Jurkat, Clone E6-1 (cell line): ENCODE measurements around the gene STON1.
"Not testable (repeated sequence)": the region's sequence is repeated elsewhere in the genome, so short reads cannot be mapped to it uniquely, and the experiment has no call there.

Experiments used
- DNase-seq: peaks from one replicate; pipeline ENCODE4 v3.0.0-alpha.2; 2011; ENCODE audit warnings: low read depth, low spot score
- H3K4me3 ChIP-seq: 2 replicates; pipeline ENCODE4 v1.5.1; 2011; ENCODE audit warnings: mild to moderate bottlenecking, low read length, control low read depth, moderate library complexity

The STON1 gene

GRCh38 chr2:48562281-48562680 lies 32.3 kb downstream of the STON1 start:
- H3K4me3 ChIP-seq, result no peak overlapping the region
- DNase-seq, result no peak

DNA sequence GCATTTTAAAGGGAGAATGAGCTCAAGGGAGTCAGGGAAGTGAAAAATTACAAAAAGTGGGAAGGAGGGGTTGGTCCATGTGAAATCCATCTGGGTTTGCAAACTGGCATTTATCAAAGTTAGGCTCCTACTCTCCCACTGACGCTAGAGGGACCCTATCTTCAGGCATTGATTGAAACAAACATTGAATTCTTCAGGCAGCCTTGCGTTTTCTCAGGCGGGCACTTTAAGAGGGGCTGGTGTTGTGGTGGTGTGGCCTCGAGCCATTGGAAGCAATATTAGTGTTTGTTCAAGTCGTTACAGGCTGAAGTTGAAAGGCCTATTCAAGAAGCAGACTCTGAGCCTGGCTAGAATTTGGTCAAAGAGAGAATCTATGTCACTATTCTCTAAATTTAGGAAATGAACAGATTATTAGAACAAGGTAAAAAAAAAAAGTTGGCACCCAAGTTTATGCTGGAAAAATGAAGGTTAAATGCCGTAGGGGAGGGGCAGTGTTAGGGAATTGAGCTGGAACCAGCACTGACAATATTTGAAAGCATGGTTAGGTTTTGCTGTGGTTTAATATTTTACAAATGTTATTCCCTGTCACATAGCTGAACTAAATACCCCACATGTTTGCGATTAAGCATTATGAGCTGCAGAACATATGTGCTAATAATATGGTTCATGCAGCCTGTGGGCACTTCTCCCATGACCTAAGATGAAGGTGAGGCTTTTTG lies 36.8 kb downstream of the STON1 start:
- no peak overlapping the region for H3K4me3 ChIP-seq
- no peak for DNase-seq

DNA sequence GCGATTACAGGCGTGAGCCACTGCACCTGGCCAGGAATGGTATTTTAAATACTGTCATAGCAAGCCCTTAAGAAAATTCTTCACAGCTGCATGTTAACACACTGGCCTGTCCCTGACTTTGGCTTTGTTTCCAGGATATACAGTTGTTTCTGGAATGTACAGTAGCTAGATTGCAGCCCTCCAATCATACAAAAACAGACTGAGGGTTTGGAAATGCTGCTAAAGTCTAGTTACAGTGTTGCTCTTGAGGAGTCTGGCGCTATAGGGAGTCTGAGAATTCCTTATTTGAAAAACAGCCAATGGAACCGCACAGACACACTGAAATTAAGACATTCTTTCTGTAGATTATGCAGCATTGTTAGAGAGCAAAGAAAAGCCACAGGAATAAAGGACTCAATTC lies 37.7 kb downstream of the STON1 start:
- no peak overlapping the region for H3K4me3 ChIP-seq

DNA sequence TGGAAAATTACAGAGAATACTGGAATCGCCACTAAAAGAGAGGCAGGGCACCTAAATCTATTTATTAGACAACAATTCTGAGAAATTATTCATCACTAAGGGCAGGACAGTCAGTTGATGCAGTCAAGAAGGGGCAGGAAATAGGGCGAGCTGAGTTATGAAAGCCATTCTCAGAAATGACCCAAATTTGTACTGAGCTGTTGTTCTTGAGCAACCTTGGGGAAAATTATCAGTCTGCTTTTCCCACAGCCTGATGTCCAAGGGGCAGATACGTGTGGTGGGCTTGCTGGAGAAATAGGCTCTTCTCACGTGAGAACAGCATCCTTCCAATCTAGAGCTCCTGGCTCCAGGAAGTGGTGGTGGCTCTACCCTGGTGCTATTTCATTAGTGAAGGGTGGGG lies 38.6 kb downstream of the STON1 start:
- DNase-seq, result no peak
- H3K4me3 ChIP-seq, result no peak overlapping the region

More for the DNA sequence above, 37.7 kb downstream of the STON1 start:
- no peak for DNase-seq

GRCh38 chr2:48569433-48569832 lies 39.5 kb downstream of the STON1 start:
- no peak overlapping the region for H3K4me3 ChIP-seq

GRCh38 chr2:48572816-48573215 lies 42.9 kb downstream of the STON1 start:
- no peak for DNase-seq
- H3K4me3 ChIP-seq, result no peak overlapping the region

More at GRCh38 chr2:48569433-48569832, 39.5 kb downstream of the STON1 start:
- no peak for DNase-seq

DNA sequence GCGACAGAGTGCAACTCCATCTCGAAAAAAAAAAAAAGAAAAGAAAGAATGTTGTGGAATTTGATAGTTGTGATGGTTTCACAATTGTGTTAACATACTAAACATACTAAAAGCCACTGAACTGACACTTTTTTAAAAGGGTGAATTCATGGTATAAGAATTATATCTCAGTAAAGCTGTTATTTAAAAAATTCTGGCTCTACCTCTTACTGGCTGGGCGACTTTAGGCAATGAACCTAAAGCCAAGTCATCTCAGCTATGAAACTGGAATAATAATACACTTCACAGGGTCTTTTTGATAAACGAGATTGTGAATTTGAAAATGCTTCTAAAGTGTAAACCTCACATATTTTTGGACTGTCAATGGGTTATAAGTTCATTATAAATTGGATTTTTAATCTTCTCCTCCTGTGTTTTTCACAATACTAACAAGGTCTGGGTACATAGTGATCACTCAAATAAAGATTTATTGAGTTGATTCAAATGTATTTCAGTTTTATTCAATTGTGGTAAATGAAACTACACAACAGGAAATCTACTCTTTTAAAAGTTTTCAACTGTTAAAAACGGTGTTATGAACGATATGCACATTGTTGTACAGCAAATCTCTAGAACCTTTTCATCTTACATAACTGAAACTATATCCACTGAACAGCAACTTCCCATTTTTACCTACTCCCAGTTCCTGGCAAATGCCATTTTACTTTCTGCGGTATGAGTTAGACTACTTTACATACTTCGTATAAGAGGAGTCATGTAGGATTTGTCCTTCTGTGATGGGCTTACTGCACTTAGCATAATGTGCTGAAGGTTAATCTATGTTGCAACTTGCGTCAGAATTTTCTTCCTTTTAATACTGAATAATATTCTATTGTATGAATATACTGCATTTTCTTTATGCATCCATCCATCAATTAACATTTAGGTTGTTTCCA lies 44.7 kb downstream of the STON1 start:
- DNase-seq, result no peak
- H3K4me3 ChIP-seq, result no peak overlapping the region

DNA sequence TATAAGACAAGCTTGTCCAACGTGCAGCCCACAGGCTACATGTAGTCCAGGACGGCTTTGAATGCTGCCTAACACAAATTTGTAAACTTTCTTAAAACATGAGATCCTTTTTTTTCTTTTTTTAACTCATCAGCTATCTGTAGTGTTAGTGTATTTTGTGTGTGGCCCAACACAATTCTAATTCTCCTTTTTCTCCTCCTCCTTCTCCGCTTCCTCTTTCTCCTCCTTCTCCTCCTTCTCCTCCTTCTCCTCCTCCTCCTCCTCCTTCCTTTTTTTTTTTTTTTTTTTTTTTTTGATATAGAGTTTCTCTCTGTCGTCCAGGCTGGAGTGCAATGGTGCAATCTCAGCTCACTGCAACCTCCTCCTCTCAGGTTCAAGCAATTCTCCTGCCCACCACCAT lies 48.4 kb downstream of the STON1 start:
- DNase-seq, result no peak
- no peak overlapping the region for H3K4me3 ChIP-seq

GRCh38 chr2:48583961-48584360 lies 54.0 kb downstream of the STON1 start:
- no peak overlapping the region for H3K4me3 ChIP-seq
- no peak for DNase-seq

GRCh38 chr2:48584551-48584950 lies 54.6 kb downstream of the STON1 start:
- DNase-seq, result no peak
- H3K4me3 ChIP-seq, result no peak overlapping the region

DNA sequence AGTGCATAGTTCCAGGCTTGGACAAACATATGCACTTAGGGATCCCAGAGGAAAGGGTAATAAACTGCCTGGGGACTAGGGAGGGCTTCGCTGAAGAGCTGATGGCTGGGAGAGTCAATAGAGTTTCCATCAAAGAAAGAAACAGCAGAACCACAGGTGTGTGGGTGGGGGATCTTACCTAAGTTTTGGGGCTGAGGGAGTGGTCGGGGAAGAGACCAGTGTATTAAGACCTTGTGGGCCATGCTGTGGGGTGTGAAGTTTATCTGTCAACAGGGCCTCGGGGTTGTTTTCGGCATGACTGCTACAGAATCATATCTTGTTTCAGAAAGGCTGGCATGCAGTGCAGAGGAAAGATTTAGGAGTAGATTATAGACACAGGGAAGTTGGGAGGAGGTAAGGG lies 56.5 kb downstream of the STON1 start:
- DNase-seq, result no peak
- H3K4me3 ChIP-seq, result no peak overlapping the region

DNA sequence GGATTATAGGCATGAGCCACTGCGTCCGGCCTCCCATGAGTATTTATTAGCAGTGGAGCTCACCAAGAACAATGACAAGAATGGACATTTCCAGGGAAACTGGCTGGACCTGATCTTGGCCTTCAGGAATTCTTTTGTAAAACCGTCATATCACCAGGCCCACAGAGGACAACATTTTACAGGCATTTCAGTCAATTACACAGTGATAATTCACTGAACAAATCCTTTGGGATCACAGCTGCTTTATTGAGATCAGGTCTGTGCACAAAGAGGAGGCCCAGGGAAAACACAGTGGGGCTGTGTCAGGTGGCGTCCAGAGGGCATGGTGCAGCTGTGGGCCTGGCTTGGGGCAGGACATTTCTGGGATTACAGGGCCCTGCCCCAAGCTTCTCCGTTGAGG lies 57.6 kb downstream of the STON1 start:
- no peak overlapping the region for H3K4me3 ChIP-seq
- no peak for DNase-seq

DNA sequence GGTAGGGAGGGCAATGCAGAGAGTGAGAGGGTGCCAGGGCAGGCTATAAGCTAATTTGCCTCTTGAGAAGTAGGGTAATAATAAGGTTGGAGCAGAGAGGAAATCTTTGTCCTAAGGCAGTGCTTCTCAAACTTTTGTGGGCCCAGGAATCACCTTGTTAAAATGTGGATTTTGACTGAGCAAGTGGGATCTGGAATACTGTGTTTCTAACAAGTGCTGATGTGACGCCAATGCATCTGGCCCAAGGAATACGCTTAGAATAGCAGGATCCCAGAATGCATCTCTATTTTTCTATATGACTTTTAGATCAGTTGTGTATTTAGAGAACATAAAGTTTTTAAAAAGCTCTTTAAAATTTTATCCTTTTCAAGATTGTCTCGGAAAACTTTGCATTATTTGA lies 58.0 kb downstream of the STON1 start:
- H3K4me3 ChIP-seq, result no peak overlapping the region
- DNase-seq, result no peak

- no peak overlapping the region for H3K4me3 ChIP-seq
- no peak for DNase-seq
Observed at GRCh38 chr2:48588745-48589144, 58.8 kb downstream of the STON1 start.

GRCh38 chr2:48589170-48589767 lies 59.3 kb downstream of the STON1 start:
- H3K4me3 ChIP-seq, result no peak overlapping the region
- no peak for DNase-seq

DNA sequence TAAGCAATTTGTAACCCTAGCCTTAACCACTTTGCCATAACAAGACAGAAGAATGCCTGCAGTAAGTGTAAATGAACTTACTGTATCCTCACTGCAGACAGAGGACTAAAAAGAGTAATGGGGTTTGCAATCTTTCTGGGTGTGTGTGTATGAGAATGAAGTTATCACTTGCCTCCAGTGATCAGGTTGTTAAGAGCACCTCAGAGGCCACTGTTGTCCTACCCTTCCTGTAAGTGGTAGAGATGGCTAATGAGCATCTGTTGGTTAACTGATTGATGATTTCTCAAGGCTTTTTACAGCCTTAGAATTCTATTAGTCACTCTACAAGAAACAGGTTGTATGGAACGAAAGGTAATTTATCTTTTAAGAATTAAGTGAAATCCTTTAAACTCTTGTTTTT lies 60.1 kb downstream of the STON1 start:
- H3K4me3 ChIP-seq, result no peak overlapping the region
- no peak for DNase-seq

DNA sequence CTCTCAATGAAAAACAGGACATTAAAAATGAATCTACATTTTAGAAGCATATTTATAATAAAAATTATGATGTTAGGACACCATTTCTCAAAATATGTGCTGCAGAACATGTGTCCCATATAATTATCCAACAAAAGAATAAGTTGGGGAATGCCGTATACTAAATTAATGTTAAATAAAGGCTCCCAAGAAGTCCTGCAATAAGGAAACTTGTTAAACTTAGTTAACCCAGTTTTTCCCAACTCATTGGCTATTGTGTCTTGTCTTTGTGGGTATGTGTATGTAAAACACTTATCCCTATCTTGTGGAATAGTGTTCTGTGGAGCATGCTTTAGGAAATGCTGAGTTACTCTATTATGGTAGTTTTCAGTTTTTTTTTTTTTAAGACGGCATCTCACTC lies 62.1 kb downstream of the STON1 start:
- no peak for DNase-seq
- no peak overlapping the region for H3K4me3 ChIP-seq

GRCh38 chr2:48596751-48597150 lies 66.8 kb downstream of the STON1 start:
- not testable (repeated sequence) for DNase-seq, H3K4me3 ChIP-seq

DNA sequence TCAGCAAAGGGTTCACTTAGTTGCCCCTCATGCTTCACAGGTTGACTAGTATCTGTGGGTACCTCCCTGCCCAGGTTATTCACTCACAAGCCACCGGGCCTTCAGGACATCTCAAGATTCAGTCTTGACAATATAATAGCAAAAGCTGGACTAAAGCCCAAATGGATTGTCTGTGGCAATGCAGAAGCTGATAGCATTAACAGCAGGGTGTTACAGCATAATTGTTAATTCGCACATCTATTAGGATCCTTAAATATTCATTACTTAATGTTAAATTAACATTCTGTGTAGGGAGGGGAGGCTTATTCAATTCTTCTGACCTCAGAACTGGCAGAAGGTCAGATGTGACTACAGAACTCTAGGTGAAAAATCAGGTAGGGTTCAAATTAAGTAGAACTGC lies 67.5 kb downstream of the STON1 start:
- DNase-seq, result no peak
- H3K4me3 ChIP-seq, result no peak overlapping the region

DNA sequence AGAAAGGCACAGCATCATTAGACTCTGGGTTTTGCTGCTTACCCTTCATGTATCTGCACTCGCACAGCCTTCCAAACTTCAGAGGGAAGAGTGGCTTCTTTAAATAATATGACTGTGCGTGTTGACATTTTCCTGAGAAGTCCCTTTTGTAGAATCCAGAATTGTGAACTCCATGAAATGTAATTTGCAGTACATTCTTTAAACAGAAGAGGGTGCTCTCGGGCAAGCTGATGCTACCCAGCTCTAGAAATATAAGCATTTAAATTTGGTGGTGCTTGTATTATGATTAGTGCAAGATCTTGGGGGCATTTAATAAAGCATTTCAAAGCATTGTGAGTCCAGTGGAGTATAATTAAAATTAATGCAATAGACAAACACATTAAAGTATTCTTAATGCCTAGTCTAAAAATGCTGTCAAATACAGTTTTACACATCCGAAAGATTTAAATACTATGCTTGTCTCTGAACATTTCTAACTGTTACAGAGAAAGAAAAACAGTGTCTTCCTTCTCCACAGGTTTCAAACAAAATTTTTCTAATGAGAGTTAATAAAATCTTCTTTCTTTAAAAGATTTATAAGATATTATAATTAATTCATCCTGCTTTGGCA lies 70.4 kb downstream of the STON1 start:
- peak; percentile 18 for DNase-seq
- H3K4me3 ChIP-seq, result no peak overlapping the region
